Naive thymus-derived CD4-positive, alpha-beta T cell (primary cell): ENCODE results near the gene JAK1. TPM values are rescaled to one million over a fixed set of nuclear protein-coding genes. Genes with fewer than 3 reads are reported as not detected.

Experiments used
- ATAC-seq: fragments of 150-1000 bp; cut with Tn5 transposase; 2 replicates; pipeline ENCODE4 v1.10.0; 2021; ENCODE audit warnings: mild to moderate bottlenecking, moderate library complexity
- CTCF ChIA-PET: fragments of 350-600 bp; sonication (Branson Sonifier 250); formaldehyde crosslinking; loops from one replicate; lab custom pipeline; 2021; ENCODE audit warnings: antibody characterized with exemption; lab: Charles Lee
- POLR2A ChIA-PET: fragments of 350-600 bp; sonication (Branson Sonifier 250); formaldehyde crosslinking; loops from one replicate; lab custom pipeline; 2021; ENCODE audit warnings: antibody characterized with exemption, inconsistent platforms; lab: Charles Lee
- DNase-seq, 9 donors: peaks; one replicate each; pipeline versions ENCODE4 v3.0.0 to v3.0.0-alpha.2; 2020 to 2022; ENCODE audit warnings: mixed read lengths in 1 of 9
- H3K27ac ChIP-seq: one replicate; pipeline ENCODE4 v1.7.0; 2013; ENCODE audit warnings: mild to moderate bottlenecking, low read depth, low read length, moderate library complexity
- H3K27me3 ChIP-seq, 2 donors: one replicate each; pipeline ENCODE4 v1.7.0; 2013; ENCODE audit warnings: low read length in 2 of 2, mild to moderate bottlenecking in 2 of 2, moderate library complexity in 2 of 2; ENCODE audit not compliant: control insufficient read depth in 2 of 2, insufficient read depth in 2 of 2
- H3K36me3 ChIP-seq, 3 experiments: 1 replicate in 2 of 3; 2 replicates in 1 of 3; pipeline ENCODE4 v1.7.0; 2013; ENCODE audit warnings: low read length in 3 of 3, mild to moderate bottlenecking in 3 of 3, moderate library complexity in 1 of 3; ENCODE audit not compliant: insufficient read depth in 3 of 3, control insufficient read depth in 2 of 3
- H3K4me1 ChIP-seq, 2 donors: one replicate each; pipeline ENCODE4 v1.7.0; 2013; ENCODE audit warnings: low read length in 2 of 2, mild to moderate bottlenecking in 2 of 2, moderate library complexity in 1 of 2; ENCODE audit not compliant: control insufficient read depth in 2 of 2, insufficient read depth in 2 of 2
- H3K4me3 ChIP-seq: 2 replicates; pipeline ENCODE4 v1.7.0; 2013; ENCODE audit warnings: mild to moderate bottlenecking, low read length
- H3K9me3 ChIP-seq, 3 experiments: 1 replicate in 2 of 3; 2 replicates in 1 of 3; pipeline ENCODE4 v1.7.0; 2013; ENCODE audit warnings: low read length in 3 of 3; ENCODE audit not compliant: control insufficient read depth in 2 of 3
- H3K27ac Mint-ChIP-seq, 9 donors: one replicate each; pipeline ENCODE4 v1.8.0; 2020 to 2022; ENCODE audit warnings: mixed read lengths in 9 of 9, mild to moderate bottlenecking in 8 of 9, moderate library complexity in 5 of 9, inconsistent platforms in 2 of 9
- H3K27me3 Mint-ChIP-seq, 5 donors: one replicate each; pipeline ENCODE4 v1.8.0; 2021 to 2022; ENCODE audit warnings: mixed read lengths in 5 of 5, mild to moderate bottlenecking in 1 of 5
- H3K36me3 Mint-ChIP-seq, 5 donors: one replicate each; pipeline ENCODE4 v1.8.0; 2020 to 2022; ENCODE audit warnings: mixed read lengths in 5 of 5, mild to moderate bottlenecking in 3 of 5, inconsistent platforms in 1 of 5
- H3K4me1 Mint-ChIP-seq, 7 donors: one replicate each; pipeline ENCODE4 v1.8.0; 2020 to 2022; ENCODE audit warnings: mixed read lengths in 7 of 7, mild to moderate bottlenecking in 3 of 7, inconsistent platforms in 1 of 7
- H3K4me3 Mint-ChIP-seq, 10 donors: one replicate each; pipeline ENCODE4 v1.8.0; 2020 to 2022; ENCODE audit warnings: mild to moderate bottlenecking in 10 of 10, mixed read lengths in 10 of 10, moderate library complexity in 6 of 10, inconsistent platforms in 2 of 10
- H3K9me3 Mint-ChIP-seq, 11 donors: one replicate each; pipeline ENCODE4 v1.8.0; 2020 to 2022; ENCODE audit warnings: mixed read lengths in 11 of 11, mild to moderate bottlenecking in 4 of 11, inconsistent platforms in 1 of 11, moderate library complexity in 1 of 11
- intact Hi-C, 2 donors: fragments of 100-400 bp; cut with micrococcal nuclease; formaldehyde crosslinking; loops; one replicate each; pipeline ENCODE4 v1.15.1; 2023
- polyA plus RNA-seq, 2 donors: library from polyadenylated mRNA; unstranded; fragments of 300-500 nt; fragmentation: Illumina TruSeq; gene quantifications; one replicate each; pipeline ENCODE4 v1.2.3, GENCODE V29; 2021
- total RNA-seq, 6 experiments: library from RNA in 5 of 6; stranded (reverse) in 5 of 6; gene quantifications; 1 replicate in 5 of 6; 2 replicates in 1 of 6; pipeline ENCODE4 v1.2.3 and lab custom pipeline; 2021 to 2026

The JAK1 gene
- total and polyA plus RNA-seq, 7 experiments from 2014 or later: 197 to 365 (median 265) TPM

DNA sequence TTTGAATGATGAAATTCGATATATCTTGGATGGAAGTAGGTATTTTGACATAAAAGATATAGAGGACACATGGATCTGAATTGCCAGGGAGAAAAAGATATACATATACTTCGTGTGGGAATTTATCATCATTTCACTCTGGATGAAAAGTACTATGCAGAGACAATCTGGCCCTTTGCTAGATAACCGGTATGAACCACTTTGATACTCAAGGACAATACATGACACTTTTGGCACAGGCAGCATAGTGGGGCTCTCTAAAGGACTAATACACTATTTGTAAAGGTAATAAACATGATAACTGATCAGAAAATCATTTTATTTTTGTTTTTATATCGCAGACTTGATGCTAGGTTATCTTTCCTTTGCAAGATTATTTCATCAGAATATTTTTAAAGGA is 24.2 kb downstream of the JAK1 start:
- CTCF ChIA-PET: no interaction called here
- peak overlapping the region in 5 of 9 donors; percentile 0 to 47 (median 18) for H3K27ac Mint-ChIP-seq
- POLR2A ChIA-PET: interaction anchor here (0.9 kb wide), 1 partner anchor 22 kb away, joined by 3 read pairs; no protein-coding TSS in a partner anchor
- H3K4me1 Mint-ChIP-seq: peaks cover 32 to 92% (median 82%) of the 10 kb centered on the region in 7 donors
- peaks cover 0 to 2% (median 0%) of the 10 kb centered on the region in 11 donors for H3K9me3 Mint-ChIP-seq
- Histone ChIP-seq H3K9me3 (no peaks in the 10 kb centered on the region), H3K4me1 (peaks cover 23 to 29% of the 10 kb centered on the region in 2 donors), H3K4me3 (no peak overlapping the region), H3K27me3 (no peaks in the 10 kb centered on the region), H3K36me3 (no peaks in the 10 kb centered on the region), H3K27ac (no peak overlapping the region)
- no peaks in the 10 kb centered on the region for H3K27me3 Mint-ChIP-seq
- peak overlapping the region in 6 of 10 donors; percentile 0 to 51 (median 27) for H3K4me3 Mint-ChIP-seq
- intact Hi-C loops: no loop called here
- peaks cover 0 to 24% (median 19%) of the 10 kb centered on the region in 5 donors for H3K36me3 Mint-ChIP-seq
- DNase-seq (no peak), ATAC-seq (no peak)

DNA sequence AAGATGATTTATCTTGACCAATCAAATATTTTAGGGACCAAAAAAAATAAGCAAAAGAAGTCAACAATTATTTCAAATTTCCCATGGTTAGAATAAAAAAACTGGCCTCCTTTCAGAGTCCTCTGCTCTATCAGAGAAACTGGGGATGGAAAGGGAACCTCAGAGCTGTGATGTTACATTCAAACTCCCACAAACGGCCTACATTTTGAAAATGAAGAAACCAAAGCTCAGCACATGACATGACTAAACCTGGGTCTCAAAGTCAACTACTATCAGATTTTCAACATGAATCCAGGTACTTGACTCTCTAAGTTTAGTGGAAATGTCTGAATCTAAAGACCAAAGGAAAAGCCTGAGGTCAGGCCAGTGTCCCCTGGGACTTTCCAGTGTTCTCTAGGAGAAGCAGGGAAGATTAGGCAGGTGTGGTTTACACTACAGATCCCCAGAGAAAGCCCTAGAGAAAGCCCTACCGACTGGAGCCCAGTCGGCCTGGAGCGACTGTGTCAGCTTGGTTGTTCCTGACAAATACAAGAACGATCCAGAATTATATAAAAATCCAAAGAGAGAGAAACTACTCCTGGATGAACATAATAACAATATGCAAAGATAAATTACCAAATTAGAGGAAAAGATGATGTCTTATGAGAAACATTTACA is 24.8 kb downstream of the JAK1 start:
- Histone ChIP-seq H3K9me3 (no peaks in the 10 kb centered on the region), H3K27me3 (no peaks in the 10 kb centered on the region), H3K4me1 (peaks cover 23 to 34% of the 10 kb centered on the region in 2 donors), H3K27ac (no peak overlapping the region), H3K36me3 (no peaks in the 10 kb centered on the region), H3K4me3 (no peak overlapping the region)
- H3K36me3 Mint-ChIP-seq: peaks cover 0 to 26% (median 19%) of the 10 kb centered on the region in 5 donors
- POLR2A ChIA-PET: interaction anchor here (0.9 kb wide), 1 partner anchor 22 kb away, joined by 3 read pairs; no protein-coding TSS in a partner anchor
- intact Hi-C loops: loop anchor here (2.0 kb wide), 1 partner anchor 15 kb away; no protein-coding TSS in a partner anchor
- peaks cover 0 to 2% (median 0%) of the 10 kb centered on the region in 11 donors for H3K9me3 Mint-ChIP-seq
- H3K4me3 Mint-ChIP-seq: peak overlapping the region in 8 of 10 donors; percentile 14 to 51 (median 37)
- ATAC-seq: no peak
- H3K4me1 Mint-ChIP-seq: peaks cover 30 to 91% (median 82%) of the 10 kb centered on the region in 7 donors
- peak overlapping the region in 3 of 9 donors; percentile 16 to 47 (median 29) for H3K27ac Mint-ChIP-seq
- CTCF ChIA-PET: no interaction called here
- no peaks in the 10 kb centered on the region for H3K27me3 Mint-ChIP-seq
- DNase-seq: no peak

- Histone ChIP-seq H3K4me1 (peaks cover 32 to 43% of the 10 kb centered on the region in 2 donors), H3K27ac (no peak overlapping the region), H3K36me3 (peaks cover 0 to 5% (median 0%) of the 10 kb centered on the region in 3 experiments), H3K27me3 (no peaks in the 10 kb centered on the region), H3K4me3 (no peak overlapping the region), H3K9me3 (no peaks in the 10 kb centered on the region)
- DNase-seq (no peak), ATAC-seq (peak; percentile 62)
- intact Hi-C loops: loop anchor here (2.0 kb wide), 1 partner anchor 17 kb away; no protein-coding TSS in a partner anchor
- peaks cover 34 to 92% (median 85%) of the 10 kb centered on the region in 7 donors for H3K4me1 Mint-ChIP-seq
- ChIA-PET POLR2A (interaction anchor here (1.0 kb wide), 2 partner anchors 27 to 65 kb away, joined by 3 read pairs; no protein-coding TSS in a partner anchor), CTCF (interaction anchor here (1.8 kb wide), 1 partner anchor 27 kb away, joined by 4 read pairs; the partner anchor contains the start of gene JAK1)
- H3K36me3 Mint-ChIP-seq: peaks cover 0 to 19% (median 12%) of the 10 kb centered on the region in 5 donors
- H3K27me3 Mint-ChIP-seq: no peaks in the 10 kb centered on the region
- H3K27ac Mint-ChIP-seq: peak overlapping the region in 4 of 9 donors; percentile 29 to 72 (median 47)
- peak overlapping the region in 8 of 10 donors; percentile 39 to 62 (median 50) for H3K4me3 Mint-ChIP-seq
- H3K9me3 Mint-ChIP-seq: peaks cover 0 to 2% (median 0%) of the 10 kb centered on the region in 11 donors
Measured at GRCh38 chr1:64940025-64940424, 26.3 kb downstream of the JAK1 start.

GRCh38 chr1:64938991-64939390 is 27.4 kb downstream of the JAK1 start:
- Mint-ChIP-seq H3K4me3 (peak overlapping the region in 6 of 10 donors; percentile 5 to 68 (median 22)), H3K27ac (peak overlapping the region in 5 of 9 donors; percentile 2 to 73 (median 14)), H3K9me3 (peaks cover 0 to 2% (median 0%) of the 10 kb centered on the region in 11 donors), H3K27me3 (no peaks in the 10 kb centered on the region), H3K36me3 (peaks cover 0 to 18% (median 11%) of the 10 kb centered on the region in 5 donors), H3K4me1 (peaks cover 38 to 94% (median 87%) of the 10 kb centered on the region in 7 donors)
- H3K9me3 ChIP-seq: no peaks in the 10 kb centered on the region
- no peak for DNase-seq
- H3K27ac ChIP-seq: no peak overlapping the region
- peaks cover 43 to 49% of the 10 kb centered on the region in 2 donors for H3K4me1 ChIP-seq
- H3K27me3 ChIP-seq: no peaks in the 10 kb centered on the region
- ATAC-seq: no peak
- ChIA-PET POLR2A (interaction anchor here (1.0 kb wide), 1 partner anchor 26 kb away, joined by 3 read pairs; no protein-coding TSS in a partner anchor), CTCF (no interaction called here)
- intact Hi-C loops: loop anchor here (2.0 kb wide), 2 partner anchors 14 to 16 kb away; no protein-coding TSS in a partner anchor
- H3K36me3 ChIP-seq: peaks cover 0 to 5% (median 0%) of the 10 kb centered on the region in 3 experiments
- no peak overlapping the region for H3K4me3 ChIP-seq

- Histone ChIP-seq H3K4me3 (no peak overlapping the region), H3K9me3 (no peaks in the 10 kb centered on the region), H3K36me3 (peaks cover 0 to 5% (median 0%) of the 10 kb centered on the region in 3 experiments), H3K4me1 (peaks cover 42 to 51% of the 10 kb centered on the region in 2 donors), H3K27ac (no peak overlapping the region), H3K27me3 (no peaks in the 10 kb centered on the region)
- H3K27ac Mint-ChIP-seq: peak overlapping the region in 4 of 9 donors; percentile 17 to 69 (median 52)
- ATAC-seq (no peak), DNase-seq (no peak)
- intact Hi-C loops: no loop called here
- peaks cover 0 to 2% (median 0%) of the 10 kb centered on the region in 11 donors for H3K9me3 Mint-ChIP-seq
- peaks cover 39 to 94% (median 87%) of the 10 kb centered on the region in 7 donors for H3K4me1 Mint-ChIP-seq
- H3K4me3 Mint-ChIP-seq: peak overlapping the region in 3 of 10 donors; percentile 19 to 48 (median 23)
- POLR2A ChIA-PET: interaction anchor here (0.6 to 1.5 kb wide), 2 partner anchors 25 to 111 kb away, joined by 3 read pairs; no protein-coding TSS in a partner anchor
- H3K36me3 Mint-ChIP-seq: peaks cover 0 to 18% (median 11%) of the 10 kb centered on the region in 5 donors
- H3K27me3 Mint-ChIP-seq: no peaks in the 10 kb centered on the region
- CTCF ChIA-PET: interaction anchor here (0.6 to 1.5 kb wide), 2 partner anchors 25 to 138 kb away, joined by 5 read pairs; no protein-coding TSS in a partner anchor
Measured at GRCh38 chr1:64936956-64937355, 29.4 kb downstream of the JAK1 start.

- H3K4me1 Mint-ChIP-seq: peaks cover 32 to 94% (median 84%) of the 10 kb centered on the region in 7 donors
- Histone ChIP-seq H3K36me3 (peaks cover 0 to 5% (median 0%) of the 10 kb centered on the region in 3 experiments), H3K27ac (no peak overlapping the region), H3K9me3 (no peaks in the 10 kb centered on the region), H3K4me1 (peaks cover 40 to 47% of the 10 kb centered on the region in 2 donors), H3K4me3 (no peak overlapping the region), H3K27me3 (no peaks in the 10 kb centered on the region)
- DNase-seq (no peak), ATAC-seq (no peak)
- CTCF ChIA-PET: no interaction called here
- peaks cover 0 to 6% (median 0%) of the 10 kb centered on the region in 11 donors for H3K9me3 Mint-ChIP-seq
- peak overlapping the region in 3 of 9 donors; percentile 7 to 77 (median 77) for H3K27ac Mint-ChIP-seq
- no peaks in the 10 kb centered on the region for H3K27me3 Mint-ChIP-seq
- peak overlapping the region in 7 of 10 donors; percentile 25 to 65 (median 58) for H3K4me3 Mint-ChIP-seq
- POLR2A ChIA-PET: no interaction called here
- H3K36me3 Mint-ChIP-seq: peaks cover 0 to 27% (median 19%) of the 10 kb centered on the region in 5 donors
- intact Hi-C loops: no loop called here
Measured at GRCh38 chr1:64935551-64936155, 30.7 kb downstream of the JAK1 start.
